GM18519 (cell line): ENCODE results near the gene CMIP.
"Not testable (repeated sequence)": the region's sequence is repeated elsewhere in the genome, so short reads cannot be mapped to it uniquely, and the experiment has no call there.

Experiments
- ATAC-seq: cut with Tn5 transposase; IDR thresholded peaks from one replicate; pipeline ENCODE4 v1.9.1; 2021; ENCODE audit warnings: mild to moderate bottlenecking, moderate library complexity; ENCODE audit not compliant: unreplicated experiment, low FRiP score

CMIP gene

DNA sequence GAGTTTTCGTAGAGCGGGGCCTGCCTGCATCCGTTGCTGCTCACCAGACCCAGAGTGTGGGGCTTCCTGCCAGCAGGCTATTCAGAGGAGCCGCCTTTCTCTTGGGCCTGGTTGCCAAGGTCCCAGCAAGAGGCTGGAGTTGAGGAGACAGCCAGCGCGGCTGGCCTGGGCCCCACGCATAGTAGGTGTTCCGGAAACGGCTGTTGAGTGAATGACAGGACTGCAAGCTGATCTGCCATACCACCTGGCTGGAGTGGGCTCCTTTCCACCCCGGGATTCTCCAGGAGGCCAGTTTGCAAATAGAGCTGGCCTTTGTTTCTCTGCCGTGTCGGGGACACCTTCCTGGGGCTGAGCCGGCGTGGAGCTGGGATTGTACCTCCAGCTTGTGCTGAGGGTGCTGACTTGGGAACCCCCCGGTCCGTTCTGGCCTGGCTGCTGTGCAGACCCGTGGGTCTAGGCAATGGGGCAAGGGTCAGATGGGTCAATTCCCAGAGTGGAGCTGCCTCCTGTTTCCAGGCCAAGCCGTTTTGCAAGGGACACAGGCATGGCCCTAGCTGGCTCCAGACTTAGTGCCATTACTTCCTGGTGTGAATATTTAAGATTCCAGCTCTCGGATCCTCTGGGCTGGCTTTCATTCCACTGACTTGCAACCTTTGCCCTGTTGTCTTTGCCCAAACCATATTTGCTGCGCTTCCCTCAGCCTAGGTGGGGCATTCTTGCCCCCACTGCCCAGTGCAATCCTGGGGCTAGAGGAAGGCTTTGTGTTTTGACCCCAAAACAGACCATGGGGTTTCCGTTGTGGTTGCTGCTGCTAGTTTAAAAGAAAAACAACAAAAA lies 68.8 kb downstream of the CMIP start:
- ATAC-seq, result no peak

DNA sequence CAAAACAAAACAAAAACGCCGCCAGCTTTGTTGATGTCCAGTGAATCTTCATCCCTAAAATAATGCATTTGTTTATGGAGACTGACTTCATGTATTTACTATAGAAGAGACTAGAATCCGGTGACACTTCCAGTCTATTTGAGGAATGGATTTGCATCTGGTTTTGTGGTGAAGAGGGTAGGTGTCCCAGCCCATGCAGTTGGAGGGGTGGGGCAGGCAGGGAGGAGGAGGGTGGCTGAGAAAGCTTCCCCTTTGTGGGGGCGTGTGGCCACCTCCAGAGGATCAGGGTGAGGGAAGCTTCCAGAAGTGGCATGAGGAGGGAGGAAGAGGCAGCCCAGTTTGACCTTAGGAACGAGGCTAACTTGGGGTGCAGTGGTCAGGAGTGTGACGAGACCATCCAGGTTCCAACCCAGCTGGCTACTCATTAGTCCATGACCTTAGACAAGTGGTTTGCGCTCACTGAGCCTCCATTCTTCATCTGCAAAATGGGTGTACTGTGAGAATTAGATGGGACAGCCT lies 69.5 kb downstream of the CMIP start:
- ATAC-seq, result no peak

DNA sequence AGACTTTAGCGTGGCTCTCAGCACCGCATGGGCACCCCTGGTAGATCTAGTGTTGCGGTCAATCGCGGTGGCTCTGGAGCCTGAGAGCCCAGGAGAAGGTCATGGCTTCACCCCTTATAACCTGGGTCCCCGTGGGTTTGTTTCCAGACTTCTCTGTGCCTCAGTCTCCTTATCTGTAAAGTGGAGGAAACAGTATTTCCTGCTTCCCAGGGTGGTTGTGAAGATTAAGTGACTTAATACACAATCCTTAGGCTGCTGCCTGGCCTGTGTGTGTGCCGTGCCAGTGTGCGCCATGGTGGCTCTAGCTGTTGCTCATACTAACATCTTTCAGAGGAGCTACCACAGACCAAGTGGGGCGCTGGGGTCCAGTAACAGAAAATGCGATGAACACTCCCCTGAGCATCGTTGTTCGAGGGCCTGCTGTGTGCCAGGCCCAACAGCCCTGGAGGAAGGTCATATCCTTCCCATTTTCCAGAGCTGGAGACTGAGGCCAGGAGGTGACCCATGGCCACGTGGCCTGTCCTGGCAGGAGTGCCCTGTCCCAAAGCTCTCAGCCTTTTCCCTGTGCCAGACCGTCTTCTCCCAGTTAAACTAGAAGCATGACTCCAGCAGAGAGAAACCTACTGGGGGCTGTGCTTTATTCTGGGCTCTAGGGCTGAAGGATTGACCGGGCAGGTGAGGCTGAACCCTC lies 70.1 kb downstream of the CMIP start:
- no peak for ATAC-seq

DNA sequence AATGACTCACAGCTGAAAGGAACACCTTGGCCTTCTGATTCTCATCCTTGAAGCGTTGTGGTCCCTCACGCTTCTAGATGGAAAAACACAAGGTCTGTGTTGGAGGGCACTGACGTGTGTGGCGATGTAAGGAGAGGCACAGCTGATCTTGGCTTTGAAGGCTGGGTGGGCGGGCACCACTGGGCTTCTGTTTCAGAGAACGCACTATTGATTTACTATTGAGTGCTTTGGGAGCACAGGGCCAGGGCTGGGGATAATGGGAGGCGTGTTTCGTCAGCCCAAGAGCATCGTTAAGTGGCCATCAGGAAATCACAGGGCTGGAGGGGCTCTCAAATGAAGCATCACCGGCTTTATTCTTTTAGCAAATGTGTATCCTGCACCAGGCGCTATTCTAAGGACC lies 70.7 kb downstream of the CMIP start:
- ATAC-seq, result no peak

DNA sequence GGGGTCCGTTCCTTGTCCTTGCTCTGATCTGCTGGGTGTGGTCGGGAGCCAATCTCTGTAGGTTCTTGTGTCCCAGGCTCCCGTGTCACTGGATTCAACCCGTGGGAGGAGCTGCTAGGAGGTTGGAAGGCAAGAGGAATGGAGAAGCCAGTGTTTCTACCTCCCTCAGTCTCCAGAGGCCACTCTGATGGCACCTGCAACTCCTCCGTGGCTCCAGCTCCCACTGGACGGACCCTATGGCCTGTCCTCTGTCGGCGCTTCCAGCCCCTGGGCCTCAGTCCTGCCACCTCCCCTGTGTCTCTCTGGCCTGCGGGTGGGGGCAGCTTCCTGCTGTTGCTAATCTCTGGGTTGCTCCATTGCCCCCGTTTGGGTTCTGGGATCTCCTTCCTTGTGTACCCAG lies 71.1 kb downstream of the CMIP start:
- ATAC-seq, result no peak

DNA sequence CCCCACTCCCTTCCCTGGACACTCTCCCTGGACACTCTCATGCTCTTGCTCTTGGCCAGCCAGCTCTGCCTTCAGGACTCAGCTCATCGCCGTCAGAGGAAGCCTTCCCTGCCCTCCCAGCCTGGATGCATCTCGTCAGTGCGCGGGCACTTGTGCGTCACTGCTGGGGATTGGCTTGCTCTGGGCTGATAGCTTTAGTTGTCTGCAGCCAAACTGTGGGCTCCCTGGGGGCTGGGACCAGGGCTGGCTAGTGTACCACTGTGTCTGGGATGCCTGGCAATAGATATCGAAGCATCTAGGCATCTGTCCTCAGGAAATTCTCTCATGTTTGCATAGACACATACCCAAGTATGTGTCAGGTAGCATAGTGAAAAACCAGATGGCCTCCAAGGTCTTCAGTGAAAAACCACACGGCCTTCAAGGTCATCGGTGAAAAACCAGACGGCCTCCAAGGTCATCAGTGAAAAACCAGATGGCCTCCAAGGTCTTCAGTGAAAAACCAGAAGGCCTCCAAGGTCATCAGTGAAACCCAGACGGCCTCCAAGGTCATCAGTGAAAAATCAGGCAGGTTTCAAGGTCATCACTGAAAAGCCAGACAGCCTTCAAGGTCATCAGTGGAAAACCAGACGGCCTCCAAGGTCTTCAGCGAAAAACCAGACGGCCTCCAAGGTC lies 72.0 kb downstream of the CMIP start:
- ATAC-seq, result no peak

DNA sequence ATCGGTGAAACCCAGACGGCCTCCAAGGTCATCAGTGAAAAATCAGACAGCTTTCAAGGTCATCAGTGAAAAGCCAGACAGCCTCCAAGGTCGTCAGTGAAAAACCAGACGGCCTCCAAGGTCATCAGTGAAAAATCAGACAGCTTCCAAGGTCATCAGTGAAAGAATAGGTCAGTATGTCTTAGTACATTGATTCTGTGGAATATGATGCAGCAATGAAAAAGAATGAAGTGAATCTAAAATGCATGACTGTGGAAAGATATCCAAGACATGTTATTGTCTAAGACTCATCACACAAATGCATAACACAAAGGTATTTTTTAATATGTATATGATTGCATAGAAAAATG lies 72.5 kb downstream of the CMIP start:
- no peak for ATAC-seq

DNA sequence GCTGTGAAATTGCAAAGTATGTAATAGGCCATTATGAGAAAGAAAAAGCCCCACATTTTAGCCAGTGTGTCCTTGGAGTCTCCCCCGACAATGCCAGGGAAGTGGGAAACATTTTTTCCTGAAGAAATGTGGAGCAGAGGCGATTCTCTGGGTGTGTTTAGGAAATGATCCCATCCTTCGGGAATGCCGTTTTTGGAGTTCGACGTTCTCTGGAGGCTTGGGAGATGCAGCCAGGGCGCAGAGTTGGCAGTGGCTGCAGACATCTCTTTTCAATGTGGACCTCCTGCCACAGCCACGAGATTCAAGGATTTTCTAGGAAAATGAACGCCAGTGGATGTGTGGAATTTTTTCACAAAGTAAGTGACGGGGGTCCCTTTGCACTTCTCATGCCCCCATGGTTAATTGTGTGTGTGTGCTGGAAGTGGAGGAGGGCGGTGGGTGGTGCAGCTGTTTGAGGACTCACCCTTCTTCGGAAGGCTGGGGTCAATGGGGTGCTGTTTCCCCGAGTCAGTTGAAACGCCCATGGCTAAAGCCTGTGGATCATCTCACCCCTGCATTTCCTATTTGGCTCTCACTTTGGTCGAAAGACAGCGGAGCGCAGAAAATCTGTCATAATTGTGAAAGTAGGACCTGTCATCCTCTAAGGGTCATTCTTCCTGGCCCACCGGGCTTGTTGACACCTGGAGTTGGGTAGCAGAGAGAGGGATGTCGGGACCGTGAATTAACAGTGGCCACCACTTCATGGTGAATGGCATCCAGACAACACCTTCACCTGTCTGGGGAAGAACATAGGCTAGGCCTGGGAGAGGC lies 73.2 kb downstream of the CMIP start:
- ATAC-seq, result no peak

DNA sequence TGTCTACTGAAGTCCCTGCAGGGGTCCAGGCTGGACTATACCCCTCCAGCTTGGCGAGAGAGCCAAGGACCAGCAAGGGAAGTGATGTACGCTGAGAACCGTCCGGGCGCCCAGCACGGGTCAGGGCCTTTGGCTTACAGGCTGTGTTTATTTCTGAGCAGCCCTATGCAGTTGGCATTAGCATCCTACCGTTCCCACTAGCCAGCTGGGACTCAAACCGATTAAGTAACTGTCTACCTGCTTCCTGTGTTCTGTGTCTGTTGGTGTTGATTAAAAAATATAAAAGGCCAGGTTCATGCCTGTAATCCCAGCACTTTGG lies 73.8 kb downstream of the CMIP start:
- no peak for ATAC-seq

DNA sequence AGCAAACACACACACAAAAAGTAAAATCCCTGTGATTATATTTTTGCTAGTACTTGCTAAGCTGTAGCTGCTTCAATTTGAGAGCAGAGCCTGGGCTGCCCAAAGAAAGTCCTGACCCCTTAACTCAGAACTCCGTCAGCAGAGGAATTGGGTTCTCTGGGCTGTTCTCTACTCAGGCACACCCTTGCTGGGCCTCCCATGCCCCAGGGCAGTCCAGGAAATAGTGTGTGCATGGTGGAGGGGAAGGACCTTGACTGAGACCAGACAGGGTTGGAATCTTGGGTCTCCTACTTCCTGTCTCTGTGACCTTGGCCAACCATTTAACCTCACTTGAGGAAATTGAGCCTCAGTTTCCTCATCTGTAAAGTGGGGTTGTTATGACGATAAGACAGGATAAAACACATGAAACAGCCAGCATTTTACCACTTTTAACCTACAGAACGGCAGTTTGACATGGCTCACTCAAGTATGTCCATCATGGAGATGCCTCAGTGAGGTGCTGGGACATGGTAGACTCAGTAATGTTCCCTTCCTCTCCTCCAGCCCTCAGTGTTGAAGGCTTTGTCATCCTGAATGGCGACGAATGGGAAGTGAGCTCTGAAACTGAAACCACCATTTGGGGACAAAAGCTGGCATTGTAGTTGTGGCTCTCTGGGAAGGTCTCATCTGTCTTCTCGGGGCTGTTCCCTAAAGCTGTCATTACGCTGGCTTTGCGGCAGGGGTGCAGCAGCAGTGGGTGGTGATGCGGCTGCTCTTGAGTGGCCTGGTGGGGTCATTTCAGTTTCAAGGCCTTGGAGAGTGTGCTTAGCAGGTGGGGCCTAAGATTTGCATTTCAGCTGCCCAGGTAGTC lies 74.9 kb downstream of the CMIP start:
- no peak for ATAC-seq

DNA sequence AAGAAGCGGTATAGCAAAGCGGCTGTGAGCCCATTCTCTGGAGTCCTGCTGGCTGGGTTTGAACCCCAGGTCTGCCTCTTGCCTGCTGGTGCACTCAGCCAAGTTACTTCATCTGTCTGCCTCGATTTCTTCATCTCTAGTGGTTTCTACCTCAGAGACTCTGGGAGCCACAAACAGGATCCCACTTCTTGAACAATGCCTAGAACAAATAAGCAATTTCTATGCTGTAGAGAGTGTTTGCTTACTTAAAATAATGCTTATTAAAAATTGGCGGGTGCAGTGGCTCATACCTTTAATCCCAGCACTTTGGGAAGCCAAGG lies 75.5 kb downstream of the CMIP start:
- ATAC-seq, result no peak

DNA sequence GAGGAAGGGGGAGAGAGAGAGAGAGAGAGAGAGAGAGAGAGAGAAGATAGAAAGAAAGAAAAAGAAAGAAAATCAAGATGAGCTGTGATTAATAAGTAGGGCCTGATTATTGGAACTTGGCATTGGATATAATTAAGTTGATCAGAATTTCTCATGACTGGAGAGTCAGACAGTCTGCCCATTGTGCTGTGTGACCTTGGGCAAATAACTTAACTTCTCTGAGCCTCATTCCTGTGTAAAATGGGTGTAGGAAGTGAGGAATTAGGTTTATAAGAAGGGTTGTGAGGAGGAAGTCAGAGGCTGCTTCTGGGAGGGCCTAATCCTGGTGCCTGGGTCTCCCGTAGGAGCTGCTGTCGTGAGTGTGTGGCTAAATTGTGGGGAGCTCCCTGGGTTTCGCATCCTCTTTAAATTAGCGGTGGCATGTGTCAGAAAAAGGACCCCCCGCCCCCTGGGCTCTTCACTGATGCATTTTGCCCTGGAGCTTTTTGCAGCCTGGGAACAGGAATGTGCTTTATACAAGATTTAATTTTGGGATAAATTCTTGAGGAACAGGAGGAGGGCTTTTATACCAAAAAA lies 76.0 kb downstream of the CMIP start:
- no peak for ATAC-seq

DNA sequence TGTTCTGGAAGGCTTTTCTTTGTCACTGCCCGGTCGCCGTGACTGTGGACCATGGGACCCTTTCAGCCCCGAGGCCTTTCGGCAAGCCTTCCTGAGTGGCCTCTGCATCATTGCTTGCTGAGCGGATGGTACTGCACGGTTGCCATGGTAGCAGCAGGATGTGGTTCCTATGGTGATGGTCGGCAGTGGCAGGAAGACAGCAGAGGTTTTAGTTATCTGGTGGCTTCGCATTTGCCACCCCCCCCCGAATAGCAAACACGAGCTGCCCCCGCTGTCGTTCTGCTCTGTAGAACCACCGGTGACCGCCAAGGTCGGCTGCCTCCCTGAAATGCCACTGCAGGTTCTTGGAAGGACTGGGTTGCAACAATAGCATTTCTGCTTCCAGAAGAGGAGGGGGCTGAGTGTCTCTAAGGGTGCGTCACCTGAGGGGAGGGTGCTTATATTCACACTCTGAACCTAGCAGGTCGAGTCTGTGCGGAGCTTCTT lies 76.6 kb downstream of the CMIP start:
- ATAC-seq, result no peak

DNA sequence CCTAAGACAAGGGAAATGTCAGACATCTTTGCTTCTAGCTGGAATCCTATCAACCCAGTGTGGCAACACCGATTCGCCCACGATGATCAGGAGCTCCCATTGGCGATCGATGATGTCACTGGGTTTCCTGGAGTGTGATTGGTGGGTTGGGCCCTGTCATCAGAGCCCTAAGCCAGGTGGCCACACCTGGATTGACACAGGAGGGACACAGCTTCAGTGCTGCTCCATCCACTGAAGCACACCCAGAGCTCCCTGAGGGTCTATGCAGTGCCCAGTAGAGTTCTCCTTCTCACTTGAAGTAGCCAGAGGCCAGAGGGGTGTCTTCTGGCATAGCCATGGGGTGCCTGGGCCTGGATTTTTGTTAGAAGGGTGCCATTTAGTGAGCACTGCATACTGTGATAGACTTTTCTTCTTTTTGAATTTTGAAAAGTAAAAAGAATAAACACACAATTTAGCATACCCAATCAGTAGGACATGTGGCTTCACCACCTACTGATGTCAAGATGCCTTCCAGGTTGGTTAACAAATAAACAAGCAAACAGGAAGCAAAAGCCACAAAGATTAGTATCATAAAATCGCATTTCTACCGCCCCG lies 77.6 kb downstream of the CMIP start:
- ATAC-seq, result no peak

DNA sequence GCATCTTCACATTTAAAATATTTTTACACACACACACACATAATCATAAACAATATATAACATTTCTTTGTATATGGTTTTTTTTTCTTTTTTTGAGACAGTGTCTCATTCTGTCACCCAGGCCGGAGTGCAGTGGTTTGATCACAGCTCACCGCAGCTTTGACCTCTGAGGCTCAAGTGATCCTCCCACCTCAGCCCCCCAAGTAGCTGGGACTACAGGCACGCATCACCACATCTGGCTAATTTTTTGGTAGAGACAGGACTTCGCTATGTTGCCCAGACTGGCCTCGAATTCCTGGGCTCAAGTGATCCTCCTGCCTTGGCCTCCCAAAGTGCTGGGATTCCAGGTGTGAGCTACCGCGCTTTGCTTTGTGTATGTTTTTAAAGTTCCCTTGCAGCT lies 78.2 kb downstream of the CMIP start:
- not testable (repeated sequence) for ATAC-seq

DNA sequence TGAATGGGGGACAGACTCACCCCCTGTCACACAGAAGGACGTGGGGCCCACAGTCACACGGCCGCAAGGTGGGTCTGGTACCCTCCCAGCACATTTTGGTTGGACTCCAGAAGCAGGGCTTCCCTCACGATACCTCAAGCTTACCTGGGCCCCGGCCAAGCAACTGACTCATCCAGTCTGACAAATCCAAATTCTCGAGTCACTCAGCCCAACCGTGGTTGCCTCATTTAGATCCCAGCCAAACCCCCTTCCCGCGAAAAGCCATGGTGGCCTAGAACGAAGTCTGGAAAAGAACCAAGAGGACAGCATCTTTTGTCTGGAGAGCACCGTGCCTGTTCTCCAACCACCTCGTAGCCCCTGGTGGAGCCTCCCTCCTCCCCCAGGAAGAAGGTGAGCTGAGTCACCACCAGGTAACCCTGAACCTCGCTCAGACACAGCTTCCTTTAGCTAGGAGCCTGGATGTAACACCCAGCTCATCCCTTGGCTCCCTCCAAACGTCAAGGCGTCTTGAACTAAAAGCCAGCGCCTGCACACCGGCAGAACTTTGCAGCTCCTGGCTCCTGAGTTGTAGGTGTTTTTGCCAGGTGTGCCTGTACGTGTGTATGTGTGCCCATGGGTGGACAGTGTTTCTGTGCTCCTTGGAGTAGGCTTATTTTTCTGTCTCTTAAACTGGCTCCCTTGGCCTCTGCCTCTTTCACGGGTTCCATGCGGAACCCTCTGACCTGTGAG lies 78.9 kb downstream of the CMIP start:
- no peak for ATAC-seq

DNA sequence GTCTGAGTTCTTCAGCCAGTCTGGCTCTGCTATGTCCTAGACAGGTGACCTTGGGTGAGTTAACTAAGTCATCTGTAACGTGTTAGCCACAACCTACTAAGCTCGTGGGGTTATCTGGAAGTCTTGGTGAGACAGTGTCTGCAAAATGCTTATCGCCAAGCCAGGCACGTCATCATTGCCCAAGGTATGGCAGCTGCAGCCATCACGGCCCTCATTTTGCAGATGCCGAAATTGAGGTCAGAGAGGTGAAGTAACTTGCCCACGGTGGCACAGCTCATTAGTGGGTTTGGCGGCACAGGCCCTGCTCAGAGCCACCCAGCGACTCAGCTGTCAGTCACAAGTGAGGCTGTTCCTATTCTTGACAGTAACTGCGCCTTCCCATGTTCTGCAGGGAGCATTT lies 79.8 kb downstream of the CMIP start:
- ATAC-seq, result no peak

DNA sequence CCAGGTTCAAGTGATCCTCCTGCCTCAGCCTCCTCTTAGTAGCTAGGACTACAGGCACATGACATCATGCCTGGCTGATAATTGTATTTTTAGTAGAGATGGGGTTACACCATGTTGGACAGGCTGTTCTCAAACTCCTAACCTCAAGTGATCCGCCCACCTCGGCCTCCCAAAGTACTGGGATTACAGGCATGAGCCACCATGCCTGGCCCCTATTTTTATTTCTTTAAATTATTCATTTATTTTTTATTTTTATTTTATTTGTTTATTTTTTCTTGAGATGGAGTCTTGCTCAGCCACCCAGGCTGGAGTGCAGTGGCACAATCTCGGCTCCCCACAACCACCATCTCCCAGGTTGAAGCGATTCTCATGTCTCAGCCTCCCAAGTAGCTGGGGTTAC lies 80.3 kb downstream of the CMIP start:
- ATAC-seq, result not testable (repeated sequence)

DNA sequence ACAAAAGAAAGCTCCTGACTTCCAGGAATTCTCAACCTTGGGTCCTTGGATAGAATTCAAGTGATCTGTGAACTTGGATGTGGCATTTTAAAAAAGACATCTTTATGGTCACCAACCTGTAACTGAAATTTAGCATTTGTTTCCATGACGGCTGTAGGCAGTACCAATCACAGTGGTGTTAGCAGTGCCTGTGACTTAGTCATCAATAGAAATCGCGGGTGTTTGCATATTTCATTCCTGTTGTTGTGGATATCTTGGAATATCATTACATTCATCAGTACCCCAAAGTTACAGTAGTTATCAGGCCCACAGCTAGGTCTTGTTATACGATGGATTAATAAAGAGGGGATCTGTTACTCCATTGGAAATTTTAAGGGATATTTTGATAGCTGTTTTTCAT lies 81.6 kb downstream of the CMIP start:
- ATAC-seq, result no peak
